HG03439 (cell line): ENCODE data around the gene ATIC.

ENCODE experiments used
- ATAC-seq: cut with Tn5 transposase; IDR thresholded peaks from one replicate; pipeline ENCODE4 v1.9.1; 2021; ENCODE audit warnings: mild to moderate bottlenecking, moderate library complexity; ENCODE audit not compliant: unreplicated experiment

The ATIC gene

GRCh38 chr2:215374642-215375466 lies 63.0 kb downstream of the ATIC start:
- ATAC-seq, result no peak

- ATAC-seq, result no peak
These were observed 63.6 kb downstream of the ATIC start for GRCh38 chr2:215375467-215375830.

- no peak for ATAC-seq
These were observed 64.4 kb downstream of the ATIC start for GRCh38 chr2:215376103-215376780.

GRCh38 chr2:215377283-215377682 lies 65.4 kb downstream of the ATIC start:
- ATAC-seq, result no peak

GRCh38 chr2:215378045-215378444 lies 66.2 kb downstream of the ATIC start:
- no peak for ATAC-seq

- no peak for ATAC-seq
These were observed 67.2 kb downstream of the ATIC start for GRCh38 chr2:215379039-215379438.

- ATAC-seq, result no peak
These were observed 68.1 kb downstream of the ATIC start for GRCh38 chr2:215379948-215380347.

GRCh38 chr2:215380699-215381098 lies 68.8 kb downstream of the ATIC start:
- ATAC-seq, result no peak

GRCh38 chr2:215382011-215382410 lies 70.2 kb downstream of the ATIC start:
- ATAC-seq, result no peak

GRCh38 chr2:215382480-215382879 lies 70.6 kb downstream of the ATIC start:
- ATAC-seq, result no peak

GRCh38 chr2:215383652-215384279 lies 71.9 kb downstream of the ATIC start:
- ATAC-seq, result no peak

- ATAC-seq, result no peak
These were observed 72.9 kb downstream of the ATIC start for GRCh38 chr2:215384710-215385109.

- ATAC-seq, result no peak
These were observed 74.7 kb downstream of the ATIC start for GRCh38 chr2:215386566-215386965.

GRCh38 chr2:215388002-215388728 lies 76.3 kb downstream of the ATIC start:
- no peak for ATAC-seq

- ATAC-seq, result no peak
These were observed 78.7 kb downstream of the ATIC start for GRCh38 chr2:215390550-215390913.

GRCh38 chr2:215391531-215391930 lies 79.7 kb downstream of the ATIC start:
- ATAC-seq, result no peak

- ATAC-seq, result no peak
These were observed 80.3 kb downstream of the ATIC start for GRCh38 chr2:215392164-215392563.

GRCh38 chr2:215392687-215393270 lies 80.9 kb downstream of the ATIC start:
- no peak for ATAC-seq

GRCh38 chr2:215394102-215394805 lies 82.4 kb downstream of the ATIC start:
- ATAC-seq, result no peak

- no peak for ATAC-seq
These were observed 84.0 kb downstream of the ATIC start for GRCh38 chr2:215395687-215396460.
